OCI-LY7 (cell line): ENCODE results near the gene FDXR. TPM values are rescaled to one million over a fixed set of nuclear protein-coding genes. Genes with fewer than 3 reads are reported as not detected.
A peak's percentile ranks its signal among the peaks of the same experiment; 100 is the strongest.

ENCODE experiments used
- BruUV-seq: library from RNA; stranded (reverse); fragments of 400-500 nt; replicated peaks from 2 replicates; lab custom pipeline; 2021; lab: Mats Ljungman, UMichigan
- CTCF ChIA-PET: fragments of 300-600 bp; sonication (Branson Sonifier 250); formaldehyde crosslinking; loops from one replicate; lab custom pipeline; 2022; ENCODE audit warnings: antibody characterized with exemption; ENCODE audit not compliant: unreplicated experiment; lab: Charles Lee
- POLR2A ChIA-PET: fragments of 300-600 bp; sonication (Branson Sonifier 250); formaldehyde crosslinking; loops from one replicate; lab custom pipeline; 2022; ENCODE audit warnings: antibody characterized with exemption; lab: Charles Lee
- DNase-seq: peaks from one replicate; pipeline ENCODE4 v3.0.0-alpha.2; 2015; ENCODE audit warnings: low spot score
- H2AFZ ChIP-seq: fragments of 200-600 bp; sonication (generic), shearing (Covaris generic); 2 replicates; pipeline ENCODE4 v1.6.1; 2014; ENCODE audit warnings: mild to moderate bottlenecking, antibody characterized with exemption, low read length, moderate library complexity
- H3K27ac ChIP-seq: fragments of 200-600 bp; sonication (generic); 2 replicates; pipeline ENCODE4 v1.5.1; 2014; ENCODE audit warnings: mixed run types, low read depth, mild to moderate bottlenecking, moderate library complexity, low read length, inconsistent platforms; ENCODE audit not compliant: poor library complexity, severe bottlenecking
- H3K36me3 ChIP-seq: fragments of 200-600 bp; sonication (generic); 2 replicates; pipeline ENCODE4 v1.6.1; 2014; ENCODE audit warnings: mild to moderate bottlenecking, antibody characterized with exemption, low read length, moderate library complexity, mixed read lengths; ENCODE audit not compliant: insufficient read depth
- H3K4me1 ChIP-seq: fragments of 200-600 bp; sonication (generic); 2 replicates; pipeline ENCODE4 v1.5.1; 2014; ENCODE audit warnings: mild to moderate bottlenecking, low read length; ENCODE audit not compliant: insufficient read depth, poor library complexity, severe bottlenecking
- H3K4me2 ChIP-seq: fragments of 200-600 bp; sonication (generic); 2 replicates; pipeline ENCODE4 v1.6.1; 2014; ENCODE audit warnings: mild to moderate bottlenecking, low read length
- H3K4me3 ChIP-seq: fragments of 200-600 bp; sonication (generic); 2 replicates; pipeline ENCODE4 v1.5.1; 2014; ENCODE audit warnings: mild to moderate bottlenecking, low read depth, low read length; ENCODE audit not compliant: poor library complexity, severe bottlenecking
- H3K79me2 ChIP-seq: fragments of 200-600 bp; sonication (generic); 2 replicates; pipeline ENCODE4 v1.6.1; 2016; ENCODE audit warnings: low read depth, mild to moderate bottlenecking, low read length, moderate library complexity, mixed read lengths; ENCODE audit not compliant: insufficient read depth
- H3K9me2 ChIP-seq: fragments of 200-600 bp; sonication (generic); 2 replicates; pipeline ENCODE4 v1.6.1; 2016; ENCODE audit warnings: mild to moderate bottlenecking, low read length, mixed read lengths; ENCODE audit not compliant: insufficient read depth
- H3K9me3 ChIP-seq: fragments of 200-600 bp; sonication (generic); 2 replicates; pipeline ENCODE4 v1.6.1; 2014; ENCODE audit warnings: mild to moderate bottlenecking, mixed run types, low read length, mixed read lengths
- H4K20me1 ChIP-seq: fragments of 200-600 bp; sonication (generic); 2 replicates; pipeline ENCODE4 v1.6.1; 2014; ENCODE audit warnings: mild to moderate bottlenecking, antibody characterized with exemption, low read length, moderate library complexity, mixed read lengths; ENCODE audit not compliant: insufficient read depth
- EZH2phosphoT487 ChIP-seq: fragments of 200-600 bp; sonication (generic); IDR thresholded peaks from 2 replicates; pipeline ENCODE4 v1.6.1; 2018; ENCODE audit warnings: low read depth, borderline replicate concordance, mild to moderate bottlenecking, mixed run types, antibody characterized with exemption, low read length, moderate library complexity, mixed read lengths
- intact Hi-C: fragments of 100-400 bp; cut with micrococcal nuclease; formaldehyde crosslinking; loops from one replicate; pipeline ENCODE4 v1.10.0; 2022; ENCODE audit not compliant: unreplicated experiment
- total RNA-seq, 2 experiments: library from RNA; depleted of rRNA in 1 of 2; stranded (reverse); fragments of >200 nt in 1 of 2; shearing (Covaris generic) in 1 of 2; gene quantifications; 2 replicates each; pipeline ENCODE4 v1.2.3, GENCODE V29; 2014 to 2022
- TF ChIP-seq, protein P1 (sequence below): fragments of 200-600 bp; sonication (generic); conservative IDR thresholded peaks from 2 replicates; pipeline ENCODE4 v1.5.1; 2014; ENCODE audit warnings: mild to moderate bottlenecking, antibody characterized with exemption, low read length, moderate library complexity, mixed read lengths

FDXR gene
- total RNA-seq, 2 experiments from 2014 or later, result 12.2 to 18.3 TPM

GRCh38 chr17:74839990-74840852, 32.6 kb downstream of the FDXR start:
- Histone ChIP-seq H3K4me2 (peak overlapping the region; percentile 50), H3K36me3 (no peaks in the 10 kb centered on the region), H2AFZ (no peak overlapping the region), H3K27ac (peak overlapping the region; percentile 6), H3K9me2 (no peaks in the 10 kb centered on the region), H3K79me2 (no peaks in the 10 kb centered on the region), H3K9me3 (no peaks in the 10 kb centered on the region), H3K4me1 (peaks cover 22% of the 10 kb centered on the region), H3K4me3 (no peak overlapping the region), H4K20me1 (no peaks in the 10 kb centered on the region)
- ChIA-PET CTCF (interaction anchor here (1.0 kb wide), 1 partner anchor 9 kb away, joined by 3 read pairs; no protein-coding TSS in a partner anchor), POLR2A (interaction anchor here (0.8 to 1.3 kb wide), 3 partner anchors 8 to 203 kb away, joined by 3 to 5 read pairs (median 4); no protein-coding TSS in a partner anchor)
- TF ChIP-seq EZH2phosphoT487, result no peak
- TF ChIP-seq, protein P1, sequence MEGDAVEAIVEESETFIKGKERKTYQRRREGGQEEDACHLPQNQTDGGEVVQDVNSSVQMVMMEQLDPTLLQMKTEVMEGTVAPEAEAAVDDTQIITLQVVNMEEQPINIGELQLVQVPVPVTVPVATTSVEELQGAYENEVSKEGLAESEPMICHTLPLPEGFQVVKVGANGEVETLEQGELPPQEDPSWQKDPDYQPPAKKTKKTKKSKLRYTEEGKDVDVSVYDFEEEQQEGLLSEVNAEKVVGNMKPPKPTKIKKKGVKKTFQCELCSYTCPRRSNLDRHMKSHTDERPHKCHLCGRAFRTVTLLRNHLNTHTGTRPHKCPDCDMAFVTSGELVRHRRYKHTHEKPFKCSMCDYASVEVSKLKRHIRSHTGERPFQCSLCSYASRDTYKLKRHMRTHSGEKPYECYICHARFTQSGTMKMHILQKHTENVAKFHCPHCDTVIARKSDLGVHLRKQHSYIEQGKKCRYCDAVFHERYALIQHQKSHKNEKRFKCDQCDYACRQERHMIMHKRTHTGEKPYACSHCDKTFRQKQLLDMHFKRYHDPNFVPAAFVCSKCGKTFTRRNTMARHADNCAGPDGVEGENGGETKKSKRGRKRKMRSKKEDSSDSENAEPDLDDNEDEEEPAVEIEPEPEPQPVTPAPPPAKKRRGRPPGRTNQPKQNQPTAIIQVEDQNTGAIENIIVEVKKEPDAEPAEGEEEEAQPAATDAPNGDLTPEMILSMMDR, result no peak
- no TSS peak for BruUV-seq
- intact Hi-C loops, result no loop called here
- no peak for DNase-seq

DNA sequence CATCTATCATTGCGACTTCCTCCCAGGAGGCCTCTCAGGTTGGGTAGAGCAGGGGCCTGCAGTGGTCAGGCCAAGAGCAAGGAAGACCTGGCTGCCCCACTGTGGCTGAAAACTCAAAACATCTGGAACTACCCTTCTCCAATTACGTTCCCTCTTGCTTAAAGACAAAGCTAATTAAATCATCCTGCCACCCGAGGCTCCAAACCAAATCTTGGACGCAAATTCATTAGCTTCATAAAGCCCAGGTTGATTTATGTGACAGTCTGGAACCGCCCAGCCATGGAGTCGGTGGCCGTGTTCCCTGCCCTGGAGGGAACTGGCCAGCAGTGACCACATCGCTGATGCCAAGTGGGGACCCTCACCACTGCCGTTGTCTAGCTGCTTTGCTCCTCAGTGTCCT, 34.5 kb downstream of the FDXR start:
- H3K4me2 ChIP-seq, result no peak overlapping the region
- no peaks in the 10 kb centered on the region for H3K9me2 ChIP-seq
- DNase-seq, result no peak
- intact Hi-C loops, result no loop called here
- H2AFZ ChIP-seq, result no peak overlapping the region
- peaks cover 42% of the 10 kb centered on the region for H3K4me1 ChIP-seq
- ChIA-PET CTCF (no interaction called here), POLR2A (interaction anchor here (0.6 to 0.8 kb wide), 2 partner anchors 18 to 60 kb away, joined by 3 to 13 read pairs; no protein-coding TSS in a partner anchor)
- no peak for TF ChIP-seq EZH2phosphoT487
- no peaks in the 10 kb centered on the region for H3K79me2 ChIP-seq
- H3K36me3 ChIP-seq, result no peaks in the 10 kb centered on the region
- H3K9me3 ChIP-seq, result no peaks in the 10 kb centered on the region
- BruUV-seq, result no TSS peak
- H3K4me3 ChIP-seq, result no peak overlapping the region
- no peaks in the 10 kb centered on the region for H4K20me1 ChIP-seq
- no peak overlapping the region for H3K27ac ChIP-seq

DNA sequence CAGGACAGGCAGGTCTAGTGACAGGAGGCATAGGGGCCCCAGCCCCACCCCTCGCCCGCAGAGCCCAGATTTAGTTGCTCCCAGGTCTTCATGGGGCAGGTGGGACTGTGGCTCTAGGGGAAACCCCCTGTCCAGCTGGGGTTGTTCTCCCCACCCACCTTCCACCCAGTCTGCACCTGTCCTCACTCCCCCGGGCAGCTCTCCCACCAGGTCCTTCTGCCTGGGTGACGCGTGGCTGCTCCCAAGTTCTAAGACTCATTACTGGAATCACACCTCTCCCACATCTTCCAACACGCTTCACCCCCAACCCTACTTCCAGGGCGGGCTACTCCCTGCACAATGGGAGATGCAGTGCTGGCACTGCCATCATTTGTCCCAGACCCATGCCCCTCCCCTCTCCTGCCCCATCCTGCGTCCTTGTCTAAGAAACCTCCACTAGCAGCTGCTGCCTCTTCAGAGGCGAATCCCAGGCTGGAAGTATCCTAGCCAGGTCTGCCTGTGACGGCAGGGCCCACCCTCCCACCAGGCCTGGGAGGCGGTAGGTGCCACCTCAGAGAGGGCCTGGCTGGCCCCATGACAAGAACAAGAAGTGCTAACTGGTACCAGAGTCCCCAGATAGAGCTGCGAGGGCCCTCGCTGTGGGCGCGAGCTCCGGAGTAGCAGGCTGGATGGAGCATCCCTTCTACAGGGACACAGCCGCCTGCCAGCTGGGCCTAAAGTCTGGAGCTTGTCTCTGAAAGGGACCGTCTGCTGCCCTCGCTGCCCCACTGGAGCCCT, 35.9 kb downstream of the FDXR start:
- intact Hi-C loops, result no loop called here
- POLR2A ChIA-PET, result no interaction called here

More for the DNA sequence above, 35.9 kb downstream of the FDXR start:
- no peaks in the 10 kb centered on the region for H4K20me1 ChIP-seq
- no peak for DNase-seq
- no peaks in the 10 kb centered on the region for H3K9me3 ChIP-seq
- H3K79me2 ChIP-seq, result no peaks in the 10 kb centered on the region
- CTCF ChIA-PET, result no interaction called here
- no peak overlapping the region for H3K27ac ChIP-seq
- no peaks in the 10 kb centered on the region for H3K9me2 ChIP-seq
- H3K4me3 ChIP-seq, result no peak overlapping the region
- TF ChIP-seq, protein P1, result no peak
- no peak for TF ChIP-seq EZH2phosphoT487
- peaks cover 56% of the 10 kb centered on the region for H3K4me1 ChIP-seq
- BruUV-seq, result no TSS peak
- no peaks in the 10 kb centered on the region for H3K36me3 ChIP-seq
- H3K4me2 ChIP-seq, result no peak overlapping the region
- H2AFZ ChIP-seq, result no peak overlapping the region
